HCT116 (cell line): ENCODE measurements around the gene DOCK2. TPM values are rescaled to one million over a fixed set of nuclear protein-coding genes. Genes with fewer than 3 reads are reported as not detected.

Source experiments
- ATF3 ChIP-seq: IDR thresholded peaks from 2 replicates; pipeline ENCODE4 v1.6.1; 2012
- ELF1 ChIP-seq: IDR thresholded peaks from 2 replicates; pipeline ENCODE4 v1.6.1; 2012; ENCODE audit warnings: low read depth, borderline replicate concordance
- EZH2 ChIP-seq: fragments of 200-600 bp; sonication (generic); IDR thresholded peaks from 2 replicates; pipeline ENCODE4 v1.6.1; 2017; ENCODE audit warnings: antibody characterized with exemption, mixed run types
- JUND ChIP-seq: IDR thresholded peaks from 2 replicates; pipeline ENCODE4 v1.6.1; 2012
- POLR2AphosphoS5 ChIP-seq: IDR thresholded peaks from 2 replicates; pipeline ENCODE4 v1.6.1; 2011; ENCODE audit warnings: mild to moderate bottlenecking, low read depth, low read length, moderate library complexity
- REST ChIP-seq: IDR thresholded peaks from 2 replicates; pipeline ENCODE4 v1.6.1; 2012; ENCODE audit warnings: low read depth
- SIN3A ChIP-seq: IDR thresholded peaks from 2 replicates; pipeline ENCODE4 v1.6.1; 2012; ENCODE audit warnings: low read depth
- ZBTB33 ChIP-seq: IDR thresholded peaks from 2 replicates; pipeline ENCODE4 v1.6.1; 2011; ENCODE audit warnings: mild to moderate bottlenecking, low read length, moderate library complexity; ENCODE audit not compliant: insufficient replicate concordance; ENCODE audit errors: extremely low read depth
- ZNF274 ChIP-seq: fragments of 200-500 bp; sonication (Bioruptor generic); IDR thresholded peaks from 2 replicates; pipeline ENCODE4 v1.6.1; 2014; ENCODE audit warnings: mild to moderate bottlenecking, low read depth, low read length, inconsistent platforms
- total RNA-seq: library from RNA; stranded (reverse); gene quantifications from one replicate; pipeline ENCODE4 v1.2.1, GENCODE V29; 2021; ENCODE audit not compliant: unreplicated experiment
- TF ChIP-seq, protein P1 (sequence below): IDR thresholded peaks from 2 replicates; pipeline ENCODE4 v1.6.1; 2012

The DOCK2 gene
- total RNA-seq, 1 experiment from 2014 or later = 0.89 TPM

- no peak for TF ChIP-seq REST
- TF ChIP-seq POLR2AphosphoS5 = no peak
- no peak for TF ChIP-seq ZBTB33
- TF ChIP-seq EZH2 = no peak
- no peak for TF ChIP-seq ELF1
- TF ChIP-seq ATF3 = no peak
- no peak for TF ChIP-seq SIN3A
- no peak for TF ChIP-seq JUND
- TF ChIP-seq, protein P1, sequence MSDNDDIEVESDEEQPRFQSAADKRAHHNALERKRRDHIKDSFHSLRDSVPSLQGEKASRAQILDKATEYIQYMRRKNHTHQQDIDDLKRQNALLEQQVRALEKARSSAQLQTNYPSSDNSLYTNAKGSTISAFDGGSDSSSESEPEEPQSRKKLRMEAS = no peak
- no peak for TF ChIP-seq ZNF274
- TF ChIP-seq, all 23 proteins: peak for 0
Observed at GRCh38 chr5:169848792-169849191, 211.7 kb downstream of the DOCK2 start (continued).
